Measurements from ENCODE around the gene C6orf132.

DNA sequence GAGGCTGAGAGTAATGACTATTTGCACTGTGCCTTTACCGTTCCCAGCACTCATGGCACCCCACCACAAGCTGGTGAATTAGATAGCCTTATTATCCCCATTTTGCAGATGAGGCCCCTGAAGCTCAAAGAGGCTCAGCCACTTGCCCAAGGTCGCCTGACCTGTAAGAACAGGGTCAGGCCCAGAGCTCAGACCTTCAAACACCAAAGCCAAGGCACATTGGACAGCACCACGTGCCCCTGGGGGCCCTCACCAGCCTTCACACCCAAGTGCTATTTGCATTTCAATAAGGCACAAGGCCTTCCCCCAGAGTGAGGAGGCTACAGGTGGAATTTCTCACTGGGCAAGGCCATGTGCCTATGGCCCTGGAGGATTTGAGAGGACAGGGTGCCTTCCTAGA lies 14.2 kb upstream of the C6orf132 start:
- TF ChIP-seq POLR2A (IDR thresholded peaks at IDR 0.05; ENCODE audit: control extremely low read depth in 1 of 2, low read depth in 2 of 2, low read length in 2 of 2), result no peak
- TF ChIP-seq CTCF (IDR thresholded peaks at IDR 0.05; ENCODE audit: control extremely low read depth in 1 of 3, insufficient read depth in 1 of 3, low read depth in 1 of 3, low read length in 3 of 3), result no peak
- no peak for TF ChIP-seq RFX5 (IDR thresholded peaks at IDR 0.05; ENCODE audit: borderline replicate concordance, low read depth, low read length)

All from H1 (cell line).